ENCODE results near the gene CLCN7. TPM values are rescaled to one million over a fixed set of nuclear protein-coding genes. Genes with fewer than 3 reads are reported as not detected.

The CLCN7 gene
- total RNA-seq, 2 donors from 2014 or later = 51.9 to 108 TPM

DNA sequence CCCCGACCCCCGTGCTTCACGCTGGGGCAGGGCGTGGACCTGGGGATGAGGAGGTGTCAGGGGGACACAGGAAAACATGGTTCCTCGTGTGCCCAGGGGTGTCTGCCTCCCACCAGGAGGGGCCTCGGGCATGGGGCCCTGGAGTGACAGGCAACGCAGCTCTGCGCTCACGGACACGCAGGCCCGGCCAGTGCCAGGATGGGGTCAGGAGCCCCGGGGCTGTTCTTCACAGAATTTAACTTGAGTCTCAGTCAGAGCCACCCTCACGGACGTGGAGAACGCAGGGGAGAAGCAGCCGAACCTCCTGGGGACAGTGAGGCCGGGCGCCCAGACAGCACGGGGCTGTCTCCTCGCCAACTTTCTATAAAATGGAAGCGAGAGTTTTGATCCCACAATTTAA, 77.0 kb downstream of the CLCN7 start:
- H3K4me3 ChIP-seq = no peak overlapping the region
- H3K36me3 ChIP-seq = peaks cover under 1 to 25% of the 10 kb centered on the region in 2 donors
- H3K4me1 ChIP-seq (replicated peaks) = no peaks in the 10 kb centered on the region
- no peaks in the 10 kb centered on the region for H3K9me3 ChIP-seq
- WGBS = 94% methylated on average over 21 of the region's 21 CpGs
- intact Hi-C loops (cut with DNase I) = no loop called here
- no peak for TF ChIP-seq POLR2A (IDR thresholded peaks at IDR 0.05)
- no peak for TF ChIP-seq POLR2AphosphoS5 (IDR thresholded peaks at IDR 0.05)
- TF ChIP-seq, protein P1, sequence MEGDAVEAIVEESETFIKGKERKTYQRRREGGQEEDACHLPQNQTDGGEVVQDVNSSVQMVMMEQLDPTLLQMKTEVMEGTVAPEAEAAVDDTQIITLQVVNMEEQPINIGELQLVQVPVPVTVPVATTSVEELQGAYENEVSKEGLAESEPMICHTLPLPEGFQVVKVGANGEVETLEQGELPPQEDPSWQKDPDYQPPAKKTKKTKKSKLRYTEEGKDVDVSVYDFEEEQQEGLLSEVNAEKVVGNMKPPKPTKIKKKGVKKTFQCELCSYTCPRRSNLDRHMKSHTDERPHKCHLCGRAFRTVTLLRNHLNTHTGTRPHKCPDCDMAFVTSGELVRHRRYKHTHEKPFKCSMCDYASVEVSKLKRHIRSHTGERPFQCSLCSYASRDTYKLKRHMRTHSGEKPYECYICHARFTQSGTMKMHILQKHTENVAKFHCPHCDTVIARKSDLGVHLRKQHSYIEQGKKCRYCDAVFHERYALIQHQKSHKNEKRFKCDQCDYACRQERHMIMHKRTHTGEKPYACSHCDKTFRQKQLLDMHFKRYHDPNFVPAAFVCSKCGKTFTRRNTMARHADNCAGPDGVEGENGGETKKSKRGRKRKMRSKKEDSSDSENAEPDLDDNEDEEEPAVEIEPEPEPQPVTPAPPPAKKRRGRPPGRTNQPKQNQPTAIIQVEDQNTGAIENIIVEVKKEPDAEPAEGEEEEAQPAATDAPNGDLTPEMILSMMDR (IDR thresholded peaks at IDR 0.05) = no peak
- DNase-seq (ENCODE audit: low spot score) = no peak
- no peak overlapping the region for H3K27ac ChIP-seq
- no peaks in the 10 kb centered on the region for H3K27me3 ChIP-seq (replicated peaks; ENCODE audit: insufficient read depth)

DNA sequence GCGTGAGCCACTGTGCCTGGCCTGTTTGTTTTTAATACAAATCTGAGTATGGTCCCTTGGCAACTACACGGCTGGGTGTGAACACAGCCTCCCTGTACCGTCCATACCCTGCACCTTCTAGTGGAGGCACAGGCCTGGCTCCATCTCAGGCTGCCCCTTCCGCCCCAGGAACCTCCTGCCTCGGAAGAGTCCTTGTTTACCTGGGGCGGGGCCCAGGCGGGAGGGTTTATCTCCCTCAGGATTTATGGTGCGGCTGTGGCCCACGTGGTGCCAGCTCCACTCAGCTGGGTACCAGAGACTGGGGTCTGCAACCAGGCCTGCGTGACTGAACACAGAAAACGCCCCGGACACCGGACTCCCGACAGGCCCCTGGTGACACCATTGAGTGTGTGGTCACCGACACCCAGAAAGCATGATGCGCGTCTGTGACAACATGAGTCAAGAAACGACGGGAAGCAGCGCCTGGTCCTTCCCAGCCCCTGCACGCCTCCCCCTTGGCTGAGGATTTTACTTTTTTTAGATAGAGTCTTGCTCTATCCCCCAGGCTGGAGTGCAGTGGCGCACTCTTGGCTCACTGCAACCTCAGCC, 79.3 kb downstream of the CLCN7 start:
- H3K4me1 ChIP-seq (replicated peaks) = no peaks in the 10 kb centered on the region
- intact Hi-C loops (cut with DNase I) = no loop called here
- no peaks in the 10 kb centered on the region for H3K9me3 ChIP-seq
- no peak for DNase-seq (ENCODE audit: low spot score)
- H3K36me3 ChIP-seq = peaks cover 0 to 25% of the 10 kb centered on the region in 2 donors
- TF ChIP-seq POLR2A (IDR thresholded peaks at IDR 0.05) (no peak), POLR2AphosphoS5 (IDR thresholded peaks at IDR 0.05) (no peak)
- TF ChIP-seq, protein P1 (IDR thresholded peaks at IDR 0.05) = no peak
- H3K27ac ChIP-seq = no peak overlapping the region
- 76% methylated on average over 22 of the region's 22 CpGs for WGBS
- H3K27me3 ChIP-seq (replicated peaks; ENCODE audit: insufficient read depth) = no peaks in the 10 kb centered on the region
- H3K4me3 ChIP-seq = no peak overlapping the region

Other genes with a start within 250 kb of the CLCN7 start
- not detected for gene TPSG1, start 249.8 kb downstream of the CLCN7 start, total RNA-seq
- gene TPSB2, start 244.8 kb downstream of the CLCN7 start, total RNA-seq = 10 to 100 TPM; 31.8 to 78.7 TPM
- gene TPSAB1, start 234.3 kb downstream of the CLCN7 start, total RNA-seq = 10 to 100 TPM; 17.7 to 33.6 TPM
- gene TPSD1, start 219.0 kb downstream of the CLCN7 start, total RNA-seq = 1 to 10 TPM in 1 of 2 donors, under 1 TPM in 1; 0.82 to 1.9 TPM
- gene UBE2I, start 165.4 kb downstream of the CLCN7 start, total RNA-seq = 100 to 1,000 TPM in 1 of 2 donors, 10 to 100 TPM in 1; 58.2 to 110 TPM
- gene BAIAP3, start 141.4 kb downstream of the CLCN7 start, total RNA-seq = 10 to 100 TPM; 12.1 to 41.6 TPM
- 100 to 1,000 TPM; 108 to 148 TPM for gene TSR3, start 123.2 kb downstream of the CLCN7 start, total RNA-seq
- gene GNPTG, start 123.1 kb downstream of the CLCN7 start, total RNA-seq = 100 to 1,000 TPM in 1 of 2 donors, 10 to 100 TPM in 1; 99.6 to 132 TPM
- 10 to 100 TPM; 32.6 to 96.7 TPM for gene UNKL, start 60.3 kb downstream of the CLCN7 start, total RNA-seq
- gene UQCC4, start 54.3 kb downstream of the CLCN7 start, total RNA-seq = 10 to 100 TPM; 12.3 to 24.0 TPM
- 10 to 100 TPM; 26.0 to 45.2 TPM for gene PERCC1, start 44.0 kb downstream of the CLCN7 start, total RNA-seq
- gene CCDC154, start 30.5 kb downstream of the CLCN7 start, total RNA-seq = 1 to 10 TPM in 1 of 2 donors, not detected in 1; 5.7 TPM
- 1 to 10 TPM in 1 of 2 donors, not detected in 1; 2.2 TPM for gene PTX4, start 13.9 kb upstream of the CLCN7 start, total RNA-seq
- gene TELO2, start 18.3 kb upstream of the CLCN7 start, total RNA-seq = 10 to 100 TPM; 35.1 to 53.5 TPM
- gene TMEM204, start 58.6 kb upstream of the CLCN7 start, total RNA-seq = 10 to 100 TPM; 20.7 to 33.9 TPM
- 10 to 100 TPM; 30.1 to 41.9 TPM for gene IFT140, start 137.0 kb upstream of the CLCN7 start, total RNA-seq
- 10 to 100 TPM; 12.7 to 36.0 TPM for gene CRAMP1, start 137.3 kb upstream of the CLCN7 start, total RNA-seq
- 10 to 100 TPM; 56.6 to 75.3 TPM for gene JPT2, start 203.3 kb upstream of the CLCN7 start, total RNA-seq
- 100 to 1,000 TPM in 1 of 2 donors, 10 to 100 TPM in 1; 56.0 to 157 TPM for gene MAPK8IP3, start 231.2 kb upstream of the CLCN7 start, total RNA-seq

Data from prostate gland (tissue), 2 donors.